ENCODE measurements around the gene UPP2.

UPP2 gene

DNA sequence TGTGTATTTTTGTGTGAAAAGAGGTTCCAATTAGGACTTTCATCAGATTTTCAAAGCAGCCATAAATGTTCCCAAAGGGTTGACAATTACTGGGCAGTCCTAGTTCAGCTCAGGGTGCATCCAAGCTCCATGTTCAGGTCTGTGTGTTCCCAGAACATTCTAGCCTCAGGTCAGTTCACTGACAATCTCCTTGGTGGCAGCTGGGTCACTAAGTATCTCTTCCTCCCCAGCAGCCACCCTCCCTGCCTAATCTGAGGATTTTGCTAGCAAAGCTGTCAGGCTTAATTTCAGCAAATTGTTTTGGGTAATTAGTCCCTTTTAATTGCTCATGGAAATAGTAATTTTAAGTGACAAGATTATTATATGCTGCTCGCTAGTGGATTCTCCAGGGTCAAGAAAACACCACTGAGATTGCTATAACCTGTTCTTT, 29.8 kb downstream of the UPP2 start:
- TF ChIP-seq, protein P1, sequence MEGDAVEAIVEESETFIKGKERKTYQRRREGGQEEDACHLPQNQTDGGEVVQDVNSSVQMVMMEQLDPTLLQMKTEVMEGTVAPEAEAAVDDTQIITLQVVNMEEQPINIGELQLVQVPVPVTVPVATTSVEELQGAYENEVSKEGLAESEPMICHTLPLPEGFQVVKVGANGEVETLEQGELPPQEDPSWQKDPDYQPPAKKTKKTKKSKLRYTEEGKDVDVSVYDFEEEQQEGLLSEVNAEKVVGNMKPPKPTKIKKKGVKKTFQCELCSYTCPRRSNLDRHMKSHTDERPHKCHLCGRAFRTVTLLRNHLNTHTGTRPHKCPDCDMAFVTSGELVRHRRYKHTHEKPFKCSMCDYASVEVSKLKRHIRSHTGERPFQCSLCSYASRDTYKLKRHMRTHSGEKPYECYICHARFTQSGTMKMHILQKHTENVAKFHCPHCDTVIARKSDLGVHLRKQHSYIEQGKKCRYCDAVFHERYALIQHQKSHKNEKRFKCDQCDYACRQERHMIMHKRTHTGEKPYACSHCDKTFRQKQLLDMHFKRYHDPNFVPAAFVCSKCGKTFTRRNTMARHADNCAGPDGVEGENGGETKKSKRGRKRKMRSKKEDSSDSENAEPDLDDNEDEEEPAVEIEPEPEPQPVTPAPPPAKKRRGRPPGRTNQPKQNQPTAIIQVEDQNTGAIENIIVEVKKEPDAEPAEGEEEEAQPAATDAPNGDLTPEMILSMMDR (IDR thresholded peaks at IDR 0.05; ENCODE audit: low read depth, low read length, poor library complexity, severe bottlenecking): no peak
- TF ChIP-seq EZH2phosphoT487 (IDR thresholded peaks at IDR 0.05; ENCODE audit: borderline replicate concordance, low read length): no peak
- no peak overlapping the region for H3K4me3 ChIP-seq (ENCODE audit: low read length)
- no peaks in the 10 kb centered on the region for H3K9me3 ChIP-seq (ENCODE audit: control insufficient read depth, insufficient read depth, low read length)
- no peaks in the 10 kb centered on the region for H3K36me3 ChIP-seq (ENCODE audit: control insufficient read depth, low read length)
- no peaks in the 10 kb centered on the region for H3K27me3 ChIP-seq (ENCODE audit: control insufficient read depth, low read length)
- H3K27ac ChIP-seq (ENCODE audit: low read depth, low read length): no peak overlapping the region
- H3K79me2 ChIP-seq (ENCODE audit: control insufficient read depth, low read length): no peaks in the 10 kb centered on the region
- no peak overlapping the region for H3K4me2 ChIP-seq (ENCODE audit: low read length)
- no peaks in the 10 kb centered on the region for H4K20me1 ChIP-seq (ENCODE audit: control insufficient read depth, insufficient read depth, low read depth, low read length)
- H3K4me1 ChIP-seq (ENCODE audit: control insufficient read depth, low read length): no peaks in the 10 kb centered on the region
- H3K9me2 ChIP-seq (replicated peaks; ENCODE audit: control insufficient read depth, low read length): no peaks in the 10 kb centered on the region
- no peaks in the 10 kb centered on the region for H3F3A ChIP-seq (ENCODE audit: control insufficient read depth, insufficient read depth)

DNA sequence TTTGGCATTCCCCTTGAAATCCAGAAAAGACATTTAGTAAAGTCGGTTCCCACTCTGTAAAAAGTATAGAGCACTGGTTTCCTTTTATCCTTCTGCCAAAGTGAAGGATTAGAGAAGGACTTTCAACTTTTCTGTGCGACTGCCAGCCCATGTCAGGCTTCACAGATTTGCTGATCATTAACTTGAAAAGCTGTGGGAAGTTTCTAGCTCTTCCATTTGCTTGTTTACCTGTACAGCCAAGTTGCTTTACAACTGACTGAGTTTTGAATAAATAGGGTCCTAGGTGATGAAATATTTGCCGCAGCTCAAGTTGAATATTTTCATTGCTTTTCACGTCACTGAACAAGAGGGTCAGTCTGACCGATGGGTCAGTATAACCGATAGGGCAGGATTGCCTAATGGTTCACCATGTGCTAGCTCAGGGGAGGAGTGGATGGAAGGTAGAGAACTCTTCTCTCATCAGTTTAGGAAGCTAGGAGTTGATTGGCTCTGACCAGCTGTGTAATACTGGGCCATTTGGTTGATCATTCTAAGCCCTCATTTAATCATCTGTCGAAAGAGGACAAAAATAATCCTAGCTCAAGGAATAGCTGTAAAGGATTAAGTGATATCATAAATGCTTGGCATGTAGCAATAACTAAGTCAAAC, 30.4 kb downstream of the UPP2 start:
- H3K27me3 ChIP-seq (ENCODE audit: control insufficient read depth, low read length): no peaks in the 10 kb centered on the region
- no peak overlapping the region for H3K4me3 ChIP-seq (ENCODE audit: low read length)
- TF ChIP-seq, protein P1 (IDR thresholded peaks at IDR 0.05; ENCODE audit: low read depth, low read length, poor library complexity, severe bottlenecking): no peak
- no peak for TF ChIP-seq EZH2phosphoT487 (IDR thresholded peaks at IDR 0.05; ENCODE audit: borderline replicate concordance, low read length)
- H3K27ac ChIP-seq (ENCODE audit: low read depth, low read length): no peak overlapping the region
- no peaks in the 10 kb centered on the region for H3K36me3 ChIP-seq (ENCODE audit: control insufficient read depth, low read length)
- H3K4me1 ChIP-seq (ENCODE audit: control insufficient read depth, low read length): no peaks in the 10 kb centered on the region
- no peaks in the 10 kb centered on the region for H3K9me2 ChIP-seq (replicated peaks; ENCODE audit: control insufficient read depth, low read length)
- no peak overlapping the region for H3K4me2 ChIP-seq (ENCODE audit: low read length)
- H3F3A ChIP-seq (ENCODE audit: control insufficient read depth, insufficient read depth): no peaks in the 10 kb centered on the region
- no peaks in the 10 kb centered on the region for H3K9me3 ChIP-seq (ENCODE audit: control insufficient read depth, insufficient read depth, low read length)
- no peaks in the 10 kb centered on the region for H4K20me1 ChIP-seq (ENCODE audit: control insufficient read depth, insufficient read depth, low read depth, low read length)
- no peaks in the 10 kb centered on the region for H3K79me2 ChIP-seq (ENCODE audit: control insufficient read depth, low read length)

DNA sequence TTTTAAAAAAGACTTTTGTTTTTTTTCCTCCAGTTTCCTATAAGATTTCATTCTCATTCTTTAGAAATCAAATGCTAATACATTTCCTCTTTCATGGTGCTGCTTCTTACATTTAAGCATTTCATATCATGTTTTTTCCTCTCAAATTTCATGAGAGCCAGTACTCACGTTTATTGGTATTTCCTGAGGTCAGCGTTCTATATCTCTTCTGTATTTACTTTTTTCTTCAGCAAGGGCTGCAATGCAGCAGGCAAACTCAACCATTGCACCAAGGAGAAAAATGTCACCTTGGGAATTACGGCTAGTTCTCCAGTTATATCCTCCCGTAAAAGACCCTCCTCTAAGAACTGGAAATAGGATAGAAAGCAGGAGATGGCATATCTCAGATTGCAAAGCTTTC, 32.4 kb downstream of the UPP2 start:
- H3K4me1 ChIP-seq (ENCODE audit: control insufficient read depth, low read length): no peaks in the 10 kb centered on the region
- no peaks in the 10 kb centered on the region for H3K79me2 ChIP-seq (ENCODE audit: control insufficient read depth, low read length)
- TF ChIP-seq EZH2phosphoT487 (IDR thresholded peaks at IDR 0.05; ENCODE audit: borderline replicate concordance, low read length): no peak
- TF ChIP-seq, protein P1 (IDR thresholded peaks at IDR 0.05; ENCODE audit: low read depth, low read length, poor library complexity, severe bottlenecking): no peak
- no peak overlapping the region for H3K4me2 ChIP-seq (ENCODE audit: low read length)
- H3F3A ChIP-seq (ENCODE audit: control insufficient read depth, insufficient read depth): no peaks in the 10 kb centered on the region
- no peaks in the 10 kb centered on the region for H3K27me3 ChIP-seq (ENCODE audit: control insufficient read depth, low read length)
- H3K27ac ChIP-seq (ENCODE audit: low read depth, low read length): no peak overlapping the region
- no peaks in the 10 kb centered on the region for H3K9me2 ChIP-seq (replicated peaks; ENCODE audit: control insufficient read depth, low read length)
- H3K9me3 ChIP-seq (ENCODE audit: control insufficient read depth, insufficient read depth, low read length): no peaks in the 10 kb centered on the region
- no peaks in the 10 kb centered on the region for H4K20me1 ChIP-seq (ENCODE audit: control insufficient read depth, insufficient read depth, low read depth, low read length)
- H3K36me3 ChIP-seq (ENCODE audit: control insufficient read depth, low read length): no peaks in the 10 kb centered on the region
- no peak overlapping the region for H3K4me3 ChIP-seq (ENCODE audit: low read length)
